Anterior cingulate cortex (tissue), 58 donors: ENCODE results near the gene IL17D.
A peak's percentile ranks its signal among the peaks of the same experiment; 100 is the strongest.
"Not testable (repeated sequence)": the region's sequence is repeated elsewhere in the genome, so short reads cannot be mapped to it uniquely, and the experiment has no call there.

Source experiments
- DNase-seq, 58 donors: peaks; one replicate each; lab custom pipeline; 2025; lab: John Stamatoyannopoulos, UW

Gene IL17D, protein sequence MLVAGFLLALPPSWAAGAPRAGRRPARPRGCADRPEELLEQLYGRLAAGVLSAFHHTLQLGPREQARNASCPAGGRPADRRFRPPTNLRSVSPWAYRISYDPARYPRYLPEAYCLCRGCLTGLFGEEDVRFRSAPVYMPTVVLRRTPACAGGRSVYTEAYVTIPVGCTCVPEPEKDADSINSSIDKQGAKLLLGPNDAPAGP

DNA sequence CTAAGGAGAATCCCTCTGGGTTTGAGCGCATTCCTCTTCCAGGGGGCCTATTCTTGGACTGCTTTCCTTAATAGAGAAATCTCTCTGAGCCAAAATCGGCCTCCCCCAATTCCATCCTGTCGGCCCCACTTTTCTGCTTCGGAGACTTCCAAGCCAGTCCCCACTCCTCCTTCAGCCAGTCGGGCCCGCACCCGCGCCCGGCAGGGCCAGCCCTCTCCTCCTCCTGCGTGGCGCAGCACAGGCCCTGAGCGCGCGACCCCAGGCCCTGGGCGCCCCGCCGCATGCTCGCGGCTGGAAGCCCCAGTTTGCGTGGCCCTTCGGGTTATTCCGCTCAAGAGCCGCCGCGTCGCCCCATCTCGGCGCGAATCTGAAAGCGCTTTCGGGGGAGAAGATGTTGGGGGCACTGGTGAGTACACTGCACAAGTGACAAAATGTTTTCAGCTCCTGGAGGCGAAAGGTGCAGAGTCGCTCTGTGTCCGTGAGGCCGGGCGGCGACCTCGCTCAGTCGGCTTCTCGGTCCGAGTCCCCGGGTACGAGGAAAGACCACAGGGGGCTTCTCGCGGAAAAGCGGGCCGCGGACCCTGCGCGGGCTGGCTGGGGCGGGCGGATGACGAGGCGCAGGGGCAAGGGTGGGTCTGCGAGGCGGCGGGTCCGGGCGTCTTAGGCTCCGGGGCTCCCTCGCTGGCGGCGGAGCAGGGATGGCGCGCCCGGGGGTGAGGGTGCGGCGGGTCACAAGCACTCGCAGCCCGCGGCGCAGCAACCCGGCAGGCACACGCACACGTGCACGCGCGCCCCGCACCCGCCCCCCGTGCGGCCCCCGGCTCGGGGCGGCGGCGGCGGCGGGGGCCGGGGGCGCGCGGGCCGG lies at the start of gene IL17D:
IL17D (plus strand) TSS at position 785 of the 865 bp plus-strand sequence. CDS start 303 bp downstream, outside the sequence.
- DNase-seq: peak in 23 of 58 donors; percentile 18 to 67 (median 47)

DNA sequence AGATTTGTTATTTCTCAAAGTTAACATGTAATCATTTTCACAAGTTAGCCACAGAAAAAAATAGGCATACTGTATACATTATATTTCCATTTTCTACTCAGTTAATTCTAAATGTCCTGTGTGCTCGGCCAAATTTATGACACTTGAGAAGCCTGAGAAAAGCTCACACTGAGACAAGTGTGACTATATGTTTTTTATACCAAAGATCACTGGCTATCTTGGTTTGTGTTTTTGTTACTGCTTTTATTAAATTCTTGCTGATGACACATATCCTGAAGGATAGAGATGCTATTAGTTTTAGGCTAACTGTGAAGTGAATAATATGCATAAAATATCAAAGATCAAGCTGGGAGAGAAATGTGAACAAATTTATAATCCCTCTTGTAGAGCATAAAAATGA lies 49.3 kb upstream of the IL17D start:
- no peak for DNase-seq

DNA sequence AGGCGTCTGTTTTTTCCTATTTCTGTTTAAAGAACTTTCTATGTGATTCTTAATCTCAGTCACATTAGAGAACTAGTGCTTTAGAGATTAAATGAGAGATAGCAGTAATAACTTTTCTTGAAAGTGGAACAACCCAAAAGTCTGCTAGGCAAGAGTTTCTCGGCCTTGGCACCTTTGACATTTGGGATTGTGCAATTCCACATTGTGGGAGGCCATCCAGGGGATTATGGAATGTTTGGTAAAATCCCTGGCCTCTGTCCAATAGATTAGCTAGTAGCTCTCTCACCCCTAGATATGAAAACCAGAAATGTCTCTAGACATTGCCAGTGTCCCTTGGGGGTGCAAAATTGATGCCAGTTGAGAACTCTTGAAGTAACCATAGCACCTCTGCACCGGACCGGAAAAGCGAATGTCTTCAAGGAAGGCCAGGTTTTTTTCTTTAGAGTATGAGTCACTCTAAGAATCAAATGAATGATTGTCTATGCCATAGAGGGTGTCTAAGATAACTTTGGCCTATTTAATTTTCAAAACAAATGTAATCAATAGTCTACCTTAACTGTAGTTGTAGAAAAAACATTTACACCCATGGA lies 45.0 kb upstream of the IL17D start:
- DNase-seq: no peak

DNA sequence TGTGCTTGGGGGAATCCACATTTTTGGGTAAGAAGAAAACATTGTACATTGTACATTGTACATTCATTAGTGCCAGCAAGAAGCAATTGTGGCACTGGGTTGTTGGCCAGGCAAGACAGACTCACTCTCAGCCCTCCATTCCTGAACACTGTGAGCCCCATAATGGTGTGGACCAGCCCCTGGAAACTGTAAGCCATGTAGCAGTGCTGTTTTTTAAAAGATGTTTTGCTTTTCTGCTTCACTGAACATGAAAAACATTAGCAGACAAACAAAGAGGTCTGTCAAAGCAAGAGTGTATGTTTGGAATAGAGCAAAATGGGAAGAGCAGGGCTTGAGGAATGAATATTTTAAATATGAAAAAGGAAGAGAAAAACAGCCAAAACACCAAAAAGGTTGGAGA lies 39.1 kb upstream of the IL17D start:
- peak in 20 of 58 donors; percentile 6 to 72 (median 28) for DNase-seq

DNA sequence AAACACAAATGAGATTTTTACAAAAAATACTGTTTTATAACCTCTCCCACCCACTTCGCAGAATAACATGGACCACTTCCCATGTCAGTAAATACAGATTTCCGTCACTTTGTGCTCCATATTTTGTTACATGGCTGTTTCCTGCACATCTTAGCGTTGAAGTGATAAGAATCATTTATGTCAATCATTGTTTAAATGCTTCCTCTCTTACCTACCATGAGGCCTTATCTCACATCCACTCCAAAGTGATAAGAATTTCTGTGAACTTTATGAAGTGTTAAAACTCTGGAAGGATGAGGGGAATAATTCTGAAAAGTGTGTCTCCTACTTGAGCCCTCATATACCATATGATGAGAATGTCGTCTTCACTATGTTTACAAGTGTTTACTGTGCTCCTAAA lies 36.6 kb upstream of the IL17D start:
- no peak for DNase-seq

DNA sequence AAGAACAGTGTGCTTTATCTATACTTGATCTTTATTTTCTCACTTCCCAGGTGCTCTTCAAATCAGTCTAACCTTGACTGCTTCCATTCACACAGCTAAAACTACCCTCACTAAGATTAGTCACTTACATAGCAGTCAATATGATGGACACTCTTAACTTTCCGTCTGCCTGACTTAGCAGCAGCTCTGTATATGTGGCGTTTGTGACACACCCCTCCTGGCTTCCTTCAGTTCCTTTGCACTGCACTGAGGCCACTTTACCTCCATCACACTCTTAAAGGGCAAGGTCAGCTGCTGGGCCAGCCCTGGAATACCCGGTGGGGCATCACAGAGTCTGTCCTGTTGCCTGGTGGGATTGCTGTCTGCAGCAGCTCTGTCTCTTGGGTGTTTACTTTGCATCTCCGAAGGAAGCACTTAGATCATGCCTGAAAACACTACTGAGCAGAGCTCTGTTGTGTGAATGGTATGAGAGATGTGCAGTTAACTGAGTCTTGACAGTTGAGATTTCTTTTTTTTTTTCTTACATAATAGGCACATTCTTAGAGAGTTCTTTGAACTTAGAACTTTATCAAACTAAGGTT lies 35.6 kb upstream of the IL17D start:
- DNase-seq: no peak

DNA sequence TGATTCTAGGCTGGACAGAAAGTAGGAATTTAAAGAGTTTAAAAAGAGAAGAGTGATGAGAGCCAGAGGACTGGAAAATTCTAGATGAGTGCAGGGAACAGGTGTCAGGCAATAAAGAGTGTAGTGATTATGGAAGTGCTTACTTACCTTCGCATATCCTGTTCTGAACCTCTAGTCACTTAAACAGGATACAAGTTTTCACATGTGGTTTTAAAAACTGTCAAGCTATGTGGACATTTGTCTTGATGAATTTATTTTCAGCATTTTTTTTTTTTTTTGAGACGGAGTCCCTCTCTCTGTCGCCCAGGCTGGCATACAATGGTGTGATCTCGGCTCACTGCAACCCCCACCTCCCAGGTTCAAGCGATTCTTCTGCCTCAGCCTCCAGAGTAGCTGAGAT lies 34.3 kb upstream of the IL17D start:
- no peak for DNase-seq

DNA sequence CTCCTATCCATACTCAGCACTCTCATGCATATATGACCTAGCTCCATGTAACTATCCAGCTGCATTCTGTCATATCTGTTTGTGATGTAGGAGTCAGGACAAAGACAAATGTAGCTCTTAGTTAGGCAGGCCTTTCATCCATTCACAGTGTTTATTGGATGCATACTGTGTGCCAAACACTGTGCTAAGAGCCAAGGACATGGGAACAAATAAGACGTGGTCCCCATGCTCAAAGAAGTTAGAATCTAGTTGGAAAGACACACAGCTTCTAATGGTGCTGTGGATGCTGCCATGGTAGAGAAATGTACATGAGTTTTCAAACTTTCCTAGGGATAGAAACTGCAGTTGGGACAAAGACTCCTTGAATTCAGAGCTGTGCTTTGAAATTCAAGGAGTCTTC lies 31.7 kb upstream of the IL17D start:
- DNase-seq: peak in 8 of 58 donors; percentile 8 to 75 (median 26)

DNA sequence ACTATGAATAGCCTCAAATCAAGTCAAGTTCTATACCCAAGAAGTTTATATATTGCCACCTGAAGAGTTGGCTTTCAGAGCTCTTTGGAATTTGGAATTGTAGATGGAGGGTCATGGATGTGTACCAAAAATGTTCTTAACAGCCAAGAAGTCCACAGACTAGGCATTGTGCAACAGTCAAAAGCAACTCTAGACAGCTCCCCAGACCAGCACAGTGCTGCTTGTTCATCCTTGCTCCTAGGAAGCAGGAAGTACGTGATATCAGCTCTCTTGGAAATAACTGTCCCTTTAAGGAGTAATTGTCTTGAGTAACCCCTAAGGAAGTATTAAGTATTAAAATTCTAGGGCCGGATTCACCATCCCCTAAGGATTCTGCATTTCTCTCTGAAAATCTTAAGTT lies 30.7 kb upstream of the IL17D start:
- no peak for DNase-seq

DNA sequence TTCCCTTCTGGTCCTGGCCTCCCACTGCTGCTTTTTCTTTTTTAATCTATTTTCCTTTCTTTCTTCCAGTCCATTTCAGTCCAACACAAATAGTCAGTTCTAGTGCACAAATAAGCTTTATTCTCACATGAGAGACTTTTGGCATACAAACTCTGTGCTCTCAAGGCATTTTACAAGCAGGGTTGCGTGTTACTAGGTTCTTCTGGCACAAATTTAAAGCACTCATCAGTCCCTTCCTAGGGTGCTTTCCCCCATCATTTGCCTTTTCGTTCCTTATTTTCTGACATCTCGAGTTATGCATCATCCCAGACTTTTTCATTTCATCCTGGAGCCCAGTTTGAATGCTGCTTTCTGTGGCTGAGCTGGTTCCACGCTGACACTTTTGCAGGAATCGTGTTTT lies 29.8 kb upstream of the IL17D start:
- peak in 13 of 58 donors; percentile 6 to 45 (median 35) for DNase-seq

DNA sequence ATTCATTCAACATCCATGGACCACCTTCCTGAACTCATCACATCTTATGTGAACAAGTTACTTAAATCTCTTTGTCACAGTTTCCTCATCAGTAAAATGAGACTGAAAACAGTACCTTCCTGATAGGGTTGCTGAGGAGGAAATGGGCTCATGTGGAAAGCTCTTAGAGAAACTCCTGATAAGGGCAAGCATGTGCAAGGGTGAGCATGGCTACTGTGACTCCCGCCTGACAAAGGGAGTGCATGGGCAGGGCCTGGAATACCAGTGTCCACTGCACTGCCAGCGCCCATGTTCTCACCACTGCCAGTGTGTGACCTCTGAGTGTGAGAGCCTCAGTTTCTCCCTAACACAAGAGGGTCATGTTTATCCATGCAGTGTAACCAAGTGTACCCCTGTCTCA lies 27.3 kb upstream of the IL17D start:
- DNase-seq: no peak

DNA sequence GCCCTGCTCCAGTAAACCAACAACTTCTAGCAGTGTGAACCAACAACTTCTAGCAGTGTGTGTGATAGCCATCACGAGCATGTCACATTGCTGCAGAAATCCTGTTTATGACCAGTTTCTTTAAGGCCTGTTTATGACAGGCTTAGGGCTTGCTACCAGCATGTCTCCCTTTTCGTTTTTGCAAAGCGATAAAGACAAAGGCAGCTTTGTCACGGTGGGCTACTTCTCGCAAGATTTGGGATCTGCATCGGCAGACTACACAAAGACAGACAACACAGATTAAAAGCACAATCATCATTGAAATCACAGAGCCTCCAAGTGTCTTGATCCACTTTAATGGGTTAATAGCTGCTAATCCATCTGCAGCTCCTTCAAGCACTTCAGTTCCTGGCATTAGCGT lies 24.9 kb upstream of the IL17D start:
- not testable (repeated sequence) for DNase-seq

DNA sequence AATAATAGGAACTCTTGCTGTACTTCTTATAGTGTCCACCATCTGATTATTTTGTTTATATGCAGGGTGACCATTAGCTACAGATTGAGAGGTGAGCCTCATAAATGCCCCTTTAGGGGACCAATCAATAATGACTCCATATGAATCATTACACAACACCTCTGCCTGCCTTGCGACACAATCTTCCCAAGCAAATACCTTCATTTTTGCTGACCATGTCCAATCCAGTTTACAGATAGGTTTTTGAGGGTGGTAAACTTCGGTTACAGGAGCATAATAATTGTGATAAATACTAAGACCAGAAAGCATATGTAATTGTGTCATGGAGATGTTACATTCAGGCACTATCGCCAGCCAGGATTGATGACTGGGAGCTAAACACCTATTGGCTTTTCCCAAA lies 23.6 kb upstream of the IL17D start:
- no peak for DNase-seq

DNA sequence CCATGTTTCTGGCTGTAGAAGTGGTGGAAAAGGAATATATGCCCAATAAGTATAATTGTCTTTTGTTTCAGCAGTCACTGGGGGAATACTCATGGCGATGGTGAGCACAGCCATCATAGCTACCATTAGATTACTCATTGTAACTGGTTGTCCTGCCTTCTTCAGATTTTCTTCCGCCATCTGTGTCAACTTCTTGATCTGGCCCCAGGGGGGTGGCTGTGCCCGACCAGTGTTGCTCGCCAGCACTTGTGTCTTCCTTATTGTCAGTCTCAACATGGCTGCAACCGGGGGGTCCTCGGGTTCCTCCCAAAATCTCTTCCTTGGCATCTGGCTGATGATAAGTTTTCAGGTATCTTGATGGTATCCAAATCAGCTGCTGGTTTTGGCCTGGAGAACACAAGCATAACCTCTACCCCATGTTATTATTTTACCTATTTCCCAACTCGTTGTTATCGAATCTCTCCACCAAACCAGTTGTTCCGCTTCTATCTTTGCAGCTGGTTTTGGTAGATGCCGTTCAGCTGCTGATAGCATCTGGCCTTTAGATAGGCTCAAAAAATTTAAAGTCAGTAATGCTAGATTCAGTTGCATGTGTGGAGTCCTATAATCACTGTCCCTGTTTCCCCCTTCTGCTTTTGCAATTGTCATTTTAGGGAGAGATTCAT lies 23.0 kb upstream of the IL17D start:
- no peak for DNase-seq

DNA sequence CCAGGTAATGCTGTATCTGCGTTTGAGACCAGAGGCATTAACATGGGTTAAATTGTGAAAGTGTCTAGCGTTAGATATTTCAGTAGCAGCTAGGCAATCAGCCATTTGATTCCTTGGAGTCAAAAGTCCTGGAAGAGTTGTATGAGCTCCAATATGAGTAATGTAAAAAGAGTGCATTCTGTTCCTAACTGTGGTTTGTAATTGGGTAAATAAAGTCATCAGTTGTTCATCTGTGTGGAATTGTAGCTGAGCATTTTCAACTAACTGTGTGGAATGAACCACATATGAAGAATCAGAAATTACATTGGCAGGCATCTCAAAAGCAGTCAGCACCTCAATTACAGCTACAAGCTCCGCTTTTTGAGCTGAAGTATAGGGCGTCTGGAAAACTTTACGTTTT lies 22.0 kb upstream of the IL17D start:
- DNase-seq: not testable (repeated sequence)

DNA sequence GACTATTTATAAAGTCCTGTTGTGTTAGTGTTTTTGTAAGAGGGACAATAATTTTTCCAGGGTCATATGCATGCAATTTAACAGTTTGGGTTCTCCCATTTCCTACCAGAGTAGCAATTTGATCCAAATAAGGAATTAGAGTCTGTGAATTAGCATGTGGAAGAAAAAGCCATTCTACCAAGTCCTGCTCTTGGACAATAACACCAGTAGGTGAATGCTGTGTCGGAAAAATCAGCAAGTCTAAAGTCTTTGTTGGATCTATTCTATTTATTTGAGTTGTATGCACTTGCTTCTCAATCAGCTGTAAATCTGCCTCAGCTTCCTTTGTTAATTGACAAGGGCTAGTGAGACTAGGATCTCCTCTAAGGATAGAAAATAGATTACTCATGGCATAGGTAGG lies 21.4 kb upstream of the IL17D start:
- DNase-seq: no peak

DNA sequence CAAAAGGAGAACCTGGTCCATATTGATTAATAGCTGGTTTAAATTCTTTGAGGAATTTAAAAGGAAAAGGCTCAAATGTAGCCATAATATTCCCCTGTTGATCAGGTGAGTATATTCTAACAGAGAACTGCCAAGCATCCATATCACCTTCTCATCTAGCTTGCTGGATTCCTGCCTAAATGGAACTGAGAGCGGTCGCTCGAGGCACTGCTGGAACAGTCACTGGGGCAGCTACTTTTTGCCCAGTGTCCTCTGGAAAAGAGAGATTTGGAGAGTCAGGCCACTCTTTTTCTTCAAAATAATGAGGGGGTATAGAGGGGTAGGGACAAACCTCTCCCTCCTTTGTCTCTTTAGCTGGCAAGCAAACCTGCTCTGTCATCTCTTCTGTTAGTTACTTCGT lies 19.5 kb upstream of the IL17D start:
- DNase-seq: no peak

DNA sequence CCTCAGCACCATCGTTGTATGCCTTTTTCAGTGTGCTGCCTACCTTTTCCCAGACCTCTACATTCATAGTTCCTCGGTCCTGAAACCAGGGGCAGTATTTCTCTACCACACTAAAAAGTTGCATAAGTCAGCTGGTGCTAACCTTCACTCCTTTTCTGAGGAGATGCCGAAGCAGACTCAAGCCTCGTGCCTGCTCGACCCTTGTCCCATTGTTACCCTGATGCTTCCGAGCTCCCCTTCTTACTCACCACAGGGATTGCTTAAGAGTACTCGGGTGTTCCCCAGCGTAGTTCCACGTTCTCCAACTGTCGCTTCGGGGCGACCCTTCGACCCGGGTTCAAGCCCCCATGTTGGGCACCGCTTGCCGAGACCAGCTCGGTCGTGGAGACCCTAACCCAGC lies 19.0 kb upstream of the IL17D start:
- no peak for DNase-seq

DNA sequence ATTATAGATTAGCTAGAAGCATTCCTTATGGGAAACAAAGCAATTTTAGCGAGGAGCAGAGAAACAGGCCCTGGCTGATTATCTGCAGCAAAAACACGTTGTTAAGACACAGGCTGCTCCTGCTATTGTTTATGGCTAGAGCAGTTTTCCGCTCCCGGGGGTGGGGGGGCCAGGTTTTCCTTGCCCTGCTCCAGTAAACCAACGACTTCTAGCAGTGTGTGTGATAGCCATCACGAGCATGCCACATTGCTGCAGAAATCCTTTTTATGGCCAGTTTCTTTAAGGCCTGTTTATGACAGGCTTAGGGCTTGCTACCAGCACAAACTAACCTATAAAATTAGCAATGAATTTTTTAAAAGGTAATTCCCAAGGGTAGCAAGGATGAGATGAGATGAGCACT lies 18.4 kb upstream of the IL17D start:
- no peak for DNase-seq

DNA sequence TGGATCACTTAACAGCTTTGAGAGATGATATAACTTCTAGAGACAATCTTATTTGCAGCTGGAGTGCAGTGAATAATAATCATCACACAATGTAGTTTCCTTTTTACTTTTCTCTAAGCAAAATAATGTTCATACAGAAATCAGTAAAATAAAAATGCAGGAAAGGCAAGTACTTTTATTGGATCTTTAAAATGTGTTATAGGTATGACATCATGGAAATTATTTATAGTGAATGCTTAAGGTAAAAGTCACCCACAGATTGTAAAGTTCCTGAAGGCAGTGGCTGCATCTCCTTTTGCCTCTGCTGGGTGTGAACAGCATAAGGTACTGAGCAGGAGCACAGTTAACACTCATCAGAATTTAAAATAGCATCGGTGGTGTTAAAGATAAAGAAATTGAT lies 17.3 kb upstream of the IL17D start:
- no peak for DNase-seq
